ENCODE data around the gene CFI. TPM values are rescaled to one million over a fixed set of nuclear protein-coding genes. Genes with fewer than 3 reads are reported as not detected.

Gene CFI
- total RNA-seq = 52.0 TPM
- 24.8 TPM for polyA plus RNA-seq

DNA sequence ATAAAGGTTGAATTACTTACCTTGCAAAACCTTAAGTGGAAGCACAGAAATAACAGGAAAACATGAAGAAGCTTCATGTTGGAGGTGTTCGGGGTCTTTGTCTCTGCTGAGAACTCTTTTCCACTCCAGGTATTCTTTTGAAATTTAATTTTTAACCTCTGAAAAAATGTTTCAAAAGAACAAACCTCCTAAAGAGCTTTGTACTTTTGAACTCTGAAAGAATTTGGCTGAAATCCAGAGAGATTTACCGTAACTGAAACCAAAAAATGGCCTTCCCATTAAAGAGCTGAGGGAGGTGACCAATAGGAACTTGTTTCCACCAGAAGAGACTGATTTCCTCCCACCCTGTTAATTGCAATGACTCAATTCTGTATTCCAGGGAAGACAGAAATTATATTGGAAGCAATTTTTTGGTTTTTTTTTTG is at the start of gene CFI:
Gene CFI, minus strand, starts transcription at position 105 of the 425 bp plus-strand sequence. Its CDS starts 28 bp downstream, at position 77.
- Histone ChIP-seq H3K4me3 (ENCODE audit: low read depth, low read length) (no peak within 1 kb of the TSS), H3K36me3 (ENCODE audit: insufficient read depth) (no peaks in the 10 kb centered on the region), H3K4me1 (ENCODE audit: insufficient read depth) (no peaks in the 10 kb centered on the region), H3K27ac (ENCODE audit: low read depth) (no peak within 1 kb of the TSS)
- DNase-seq (ENCODE audit: extremely low spot score) = peak; percentile 75
- WGBS = 45% methylated on average over 2 of the region's 2 CpGs

DNA sequence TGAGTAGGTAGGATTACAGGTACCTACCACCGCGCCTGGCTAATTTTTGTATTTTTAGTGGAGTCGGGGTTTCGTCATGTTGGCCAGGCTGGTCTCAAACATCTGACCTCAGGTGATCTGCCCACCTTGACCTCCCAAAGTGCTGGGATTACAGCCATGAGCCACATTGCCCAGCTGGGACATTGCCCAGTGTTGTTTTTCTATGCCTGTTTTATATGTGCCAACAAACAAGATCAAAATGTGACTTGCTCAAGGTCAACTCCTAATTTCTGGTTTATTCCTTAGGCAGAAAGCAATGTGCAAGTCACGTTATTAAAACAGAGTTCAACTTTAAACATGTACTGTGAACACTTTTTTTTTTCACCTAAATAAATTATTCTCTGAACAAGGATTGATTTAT is 48.8 kb upstream of the CFI start:
- no peak for DNase-seq (ENCODE audit: extremely low spot score)
- 83% methylated on average over 5 of the region's 5 CpGs for WGBS
- Histone ChIP-seq H3K27ac (ENCODE audit: low read depth) (no peak overlapping the region), H3K4me1 (ENCODE audit: insufficient read depth) (no peaks in the 10 kb centered on the region), H3K36me3 (ENCODE audit: insufficient read depth) (no peaks in the 10 kb centered on the region), H3K4me3 (ENCODE audit: low read depth, low read length) (no peak overlapping the region)

DNA sequence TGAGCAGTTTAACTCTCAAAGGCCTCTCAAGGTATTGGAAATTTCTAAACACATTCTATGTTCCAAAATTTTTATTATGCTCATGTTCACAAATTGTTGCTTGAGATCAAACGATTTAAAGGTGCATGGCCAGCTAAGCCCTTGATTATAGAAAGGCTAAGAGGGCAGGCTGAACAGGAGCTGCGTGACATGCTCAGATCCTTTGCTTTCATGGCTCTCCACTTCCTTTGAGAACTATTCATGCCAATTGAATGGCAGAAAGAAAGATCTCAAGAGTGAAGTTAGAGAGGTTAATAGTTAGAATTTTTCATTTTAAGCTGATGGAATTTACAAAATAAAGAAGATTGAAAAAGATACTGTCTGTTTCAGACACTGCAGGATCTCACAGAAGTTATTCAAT is 46.7 kb upstream of the CFI start:
- 67% methylated on average over 2 of the region's 2 CpGs for WGBS
- H3K36me3 ChIP-seq (ENCODE audit: insufficient read depth) = no peaks in the 10 kb centered on the region
- no peak for DNase-seq (ENCODE audit: extremely low spot score)
- no peak overlapping the region for H3K27ac ChIP-seq (ENCODE audit: low read depth)
- no peaks in the 10 kb centered on the region for H3K4me1 ChIP-seq (ENCODE audit: insufficient read depth)
- H3K4me3 ChIP-seq (ENCODE audit: low read depth, low read length) = no peak overlapping the region

DNA sequence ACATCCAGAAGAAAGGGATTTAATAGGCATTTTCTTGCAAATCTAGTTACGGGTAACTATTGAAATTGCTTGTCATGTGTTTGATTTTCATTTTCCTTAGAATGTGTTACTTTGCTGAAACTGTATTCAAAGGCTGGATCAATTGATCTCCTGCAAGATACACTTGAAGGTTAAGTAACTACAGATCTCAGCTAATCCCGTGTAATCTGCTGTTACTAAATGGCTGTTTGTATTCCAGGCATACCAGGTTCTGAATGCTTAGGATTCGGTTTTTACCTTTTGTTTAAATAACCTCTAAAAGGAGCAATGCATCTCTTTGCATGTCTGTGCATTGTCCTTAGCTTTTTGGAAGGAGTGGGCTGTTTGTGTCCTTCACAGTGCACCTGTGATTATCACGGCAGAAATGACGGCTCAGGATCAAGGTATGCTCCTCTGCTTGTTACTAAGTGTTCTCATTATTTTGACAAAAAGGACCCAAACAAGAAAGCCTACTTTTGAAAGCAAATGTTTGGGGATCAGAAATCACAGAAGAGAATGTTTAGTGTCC is 46.2 kb upstream of the CFI start, which contains the start of gene LRIT3:
Gene LRIT3, plus strand, starts transcription at position 212 of the 547 bp plus-strand sequence. Its CDS starts 95 bp downstream, at position 307.
- Histone ChIP-seq H3K4me3 (ENCODE audit: low read depth, low read length) (no peak within 1 kb of the TSS), H3K4me1 (ENCODE audit: insufficient read depth) (no peaks in the 10 kb centered on the region), H3K27ac (ENCODE audit: low read depth) (no peak within 1 kb of the TSS), H3K36me3 (ENCODE audit: insufficient read depth) (no peaks in the 10 kb centered on the region)
- no peak for DNase-seq (ENCODE audit: extremely low spot score)
- WGBS = 63% methylated on average over 5 of the region's 5 CpGs

DNA sequence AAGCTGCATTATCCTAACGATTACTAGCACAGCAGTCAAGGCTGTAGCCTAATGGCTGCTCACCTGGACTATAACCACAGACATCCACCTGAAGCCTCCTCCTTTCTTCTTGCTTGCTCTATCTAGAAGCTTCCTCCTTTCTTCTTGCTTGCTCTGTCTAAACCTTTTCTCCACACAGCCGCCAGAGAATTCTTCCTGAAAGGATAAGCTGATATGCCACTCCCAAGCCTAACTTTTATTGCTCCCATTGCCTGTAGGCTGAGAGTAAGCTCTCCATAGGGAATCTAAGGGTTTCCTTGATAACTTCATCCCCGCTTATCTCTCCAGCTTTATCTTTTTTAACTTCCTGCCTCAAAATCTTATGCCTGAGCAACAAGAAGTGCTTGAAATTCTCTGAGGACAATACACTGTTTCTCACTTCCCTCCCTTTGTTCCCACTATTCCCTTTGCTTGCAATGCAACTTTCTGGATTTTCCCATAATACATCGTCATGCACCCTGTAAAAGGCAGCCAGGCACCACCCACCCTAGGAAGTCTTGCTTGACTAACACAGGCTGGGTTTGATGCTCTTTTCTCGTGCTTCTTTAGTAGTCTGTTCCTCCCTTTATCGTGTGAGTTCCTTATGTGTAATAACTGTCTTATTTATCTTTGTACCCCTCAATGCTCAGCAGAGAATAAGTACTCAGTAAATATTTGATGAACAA is 44.7 kb upstream of the CFI start:
- Histone ChIP-seq H3K4me1 (ENCODE audit: insufficient read depth) (no peaks in the 10 kb centered on the region), H3K36me3 (ENCODE audit: insufficient read depth) (peaks cover 2% of the 10 kb centered on the region), H3K27ac (ENCODE audit: low read depth) (no peak overlapping the region), H3K4me3 (ENCODE audit: low read depth, low read length) (no peak overlapping the region)
- 25% methylated on average over 6 of the region's 6 CpGs for WGBS
- no peak for DNase-seq (ENCODE audit: extremely low spot score)

DNA sequence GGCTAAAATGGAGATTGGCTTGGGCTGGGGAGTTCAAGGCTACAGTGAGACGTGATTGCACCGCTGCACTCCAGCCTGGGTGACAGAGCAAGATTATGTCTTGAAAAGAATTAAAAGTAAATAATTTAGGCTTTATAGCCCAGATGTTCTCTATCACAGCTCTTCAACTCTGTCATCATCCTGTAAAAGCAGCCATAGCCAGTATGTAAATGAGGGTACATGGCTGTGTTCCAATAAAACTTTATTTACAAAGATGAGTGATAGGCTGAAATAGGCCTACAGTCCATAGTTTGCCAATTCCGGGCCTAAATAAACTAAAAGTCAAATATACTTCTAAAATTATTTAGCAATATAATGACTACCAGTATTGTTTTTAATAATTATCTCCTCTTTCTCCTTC is 35.2 kb upstream of the CFI start:
- Histone ChIP-seq H3K27ac (ENCODE audit: low read depth) (no peak overlapping the region), H3K36me3 (ENCODE audit: insufficient read depth) (no peaks in the 10 kb centered on the region), H3K4me3 (ENCODE audit: low read depth, low read length) (no peak overlapping the region), H3K4me1 (ENCODE audit: insufficient read depth) (no peaks in the 10 kb centered on the region)
- no peak for DNase-seq (ENCODE audit: extremely low spot score)
- WGBS = 56% methylated on average over 3 of the region's 3 CpGs

DNA sequence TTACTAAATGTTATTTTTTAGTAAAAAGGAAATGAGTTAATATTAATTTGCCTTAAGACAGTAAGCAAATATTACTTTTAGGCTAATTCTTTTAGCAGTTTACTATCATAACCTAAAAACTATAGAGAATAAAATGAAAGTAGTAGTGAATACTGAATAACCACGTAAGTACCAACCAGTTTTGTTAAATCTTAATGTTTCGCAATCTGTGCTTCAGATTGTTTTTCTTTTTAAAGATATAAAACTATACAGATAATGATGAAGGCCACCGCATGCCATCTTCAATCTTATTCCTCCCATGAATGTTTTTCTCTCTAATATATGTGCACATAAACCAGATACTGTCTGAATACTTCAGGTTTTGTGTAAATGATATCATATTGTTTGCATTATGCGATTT is 32.0 kb upstream of the CFI start:
- no peaks in the 10 kb centered on the region for H3K4me1 ChIP-seq (ENCODE audit: insufficient read depth)
- 95% methylated on average over 4 of the region's 4 CpGs for WGBS

DNA sequence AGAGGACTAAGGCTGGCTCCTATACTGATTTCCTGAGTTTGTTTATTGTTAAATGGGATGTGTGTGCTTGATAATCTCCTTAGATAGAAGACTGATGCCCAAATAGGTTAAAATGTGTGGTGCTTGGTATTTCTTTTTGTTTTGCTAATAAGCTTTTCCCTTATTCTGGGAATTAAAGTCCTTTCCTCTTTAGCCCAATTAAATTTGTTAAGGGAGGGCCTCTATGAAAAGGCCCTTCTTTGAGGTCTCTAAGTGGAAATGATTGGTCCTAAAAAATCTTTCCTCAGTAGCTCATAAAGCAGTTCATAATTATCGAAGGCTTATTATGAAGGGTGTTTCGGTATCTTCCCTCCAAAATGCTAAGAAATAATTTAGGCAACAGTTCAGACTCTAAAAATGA is 25.9 kb upstream of the CFI start, which contains the start of gene RRH:
Gene RRH, plus strand, starts transcription at position 301 of the 400 bp plus-strand sequence. Its CDS starts 56 bp downstream, at position 357.
- Histone ChIP-seq H3K4me3 (ENCODE audit: low read depth, low read length) (no peak within 1 kb of the TSS), H3K27ac (ENCODE audit: low read depth) (no peak within 1 kb of the TSS), H3K4me1 (ENCODE audit: insufficient read depth) (no peaks in the 10 kb centered on the region), H3K36me3 (ENCODE audit: insufficient read depth) (peaks cover 4% of the 10 kb centered on the region)
- 96% methylated on average over 2 of the region's 2 CpGs for WGBS
- DNase-seq (ENCODE audit: extremely low spot score) = no peak

More for the DNA sequence above, 32.0 kb upstream of the CFI start:
- H3K36me3 ChIP-seq (ENCODE audit: insufficient read depth) = peaks cover 2% of the 10 kb centered on the region
- DNase-seq (ENCODE audit: extremely low spot score) = no peak
- H3K4me3 ChIP-seq (ENCODE audit: low read depth, low read length) = no peak overlapping the region
- H3K27ac ChIP-seq (ENCODE audit: low read depth) = no peak overlapping the region

DNA sequence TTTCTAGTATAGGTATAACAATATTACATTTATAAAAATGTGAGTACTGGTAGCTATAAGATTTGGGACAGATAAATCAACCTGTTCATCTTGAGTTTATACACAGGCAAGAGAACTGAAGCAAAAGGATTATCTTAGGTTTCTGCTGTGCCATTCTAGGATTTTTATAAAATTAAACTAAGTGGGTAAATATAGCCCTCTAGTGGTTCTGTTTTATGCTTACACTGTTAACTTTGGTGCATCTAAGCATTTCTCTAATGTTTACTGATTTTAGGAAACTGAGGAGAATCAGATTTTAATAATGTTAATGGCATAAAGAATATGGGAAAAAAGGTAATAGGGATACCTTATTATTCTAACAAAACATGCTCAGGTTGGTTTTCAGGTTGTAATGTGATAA is 24.9 kb upstream of the CFI start:
- H3K4me1 ChIP-seq (ENCODE audit: insufficient read depth) = no peaks in the 10 kb centered on the region

DNA sequence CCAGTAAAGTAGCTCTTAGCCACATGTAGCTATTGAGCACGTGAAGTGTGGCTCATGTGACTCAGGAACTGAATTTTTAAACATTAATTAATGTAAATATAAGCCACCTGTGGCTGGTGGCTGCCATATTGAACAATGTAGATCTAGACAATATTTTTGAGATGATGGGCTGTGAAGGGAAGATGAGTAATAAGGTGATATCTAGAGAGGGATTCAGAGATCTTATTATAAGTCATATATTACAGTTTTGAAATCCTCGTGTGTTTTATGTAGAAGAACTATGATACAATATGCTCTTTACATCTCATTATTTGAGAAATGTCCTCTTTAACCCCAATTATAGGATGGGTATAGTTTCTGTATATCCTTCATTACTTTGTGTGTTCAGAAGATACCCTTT is 19.4 kb upstream of the CFI start:
- Histone ChIP-seq H3K4me1 (ENCODE audit: insufficient read depth) (no peaks in the 10 kb centered on the region), H3K27ac (ENCODE audit: low read depth) (no peak overlapping the region), H3K36me3 (ENCODE audit: insufficient read depth) (peaks cover 2% of the 10 kb centered on the region), H3K4me3 (ENCODE audit: low read depth, low read length) (no peak overlapping the region)
- 73% methylated on average over 2 of the region's 2 CpGs for WGBS
- DNase-seq (ENCODE audit: extremely low spot score) = no peak

More for the DNA sequence above, 24.9 kb upstream of the CFI start:
- Histone ChIP-seq H3K4me3 (ENCODE audit: low read depth, low read length) (no peak overlapping the region), H3K27ac (ENCODE audit: low read depth) (no peak overlapping the region), H3K36me3 (ENCODE audit: insufficient read depth) (peaks cover 4% of the 10 kb centered on the region)
- no peak for DNase-seq (ENCODE audit: extremely low spot score)

DNA sequence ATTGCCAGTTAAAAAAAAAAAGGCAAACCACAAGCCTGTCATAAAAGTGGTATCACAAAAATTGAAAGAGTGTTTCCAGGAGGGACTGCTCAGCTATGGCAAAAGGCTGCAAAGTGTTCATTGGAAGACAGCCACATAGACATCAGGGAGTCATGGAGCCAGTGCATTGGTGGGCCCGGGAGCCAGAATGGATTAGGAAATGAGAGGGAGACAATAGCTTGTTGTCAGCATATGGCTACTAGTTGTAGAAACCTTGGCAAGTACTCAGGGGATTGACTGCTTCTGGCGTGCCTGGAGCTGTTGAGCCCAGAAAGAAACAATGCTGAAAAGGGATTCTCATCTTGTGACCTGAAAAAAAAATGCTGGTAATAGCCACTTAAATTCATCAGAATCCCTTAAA is 18.8 kb upstream of the CFI start:
- 76% methylated on average over 2 of the region's 2 CpGs for WGBS
- Histone ChIP-seq H3K36me3 (ENCODE audit: insufficient read depth) (peaks cover under 1% of the 10 kb centered on the region), H3K4me1 (ENCODE audit: insufficient read depth) (no peaks in the 10 kb centered on the region), H3K4me3 (ENCODE audit: low read depth, low read length) (no peak overlapping the region), H3K27ac (ENCODE audit: low read depth) (no peak overlapping the region)
- no peak for DNase-seq (ENCODE audit: extremely low spot score)

DNA sequence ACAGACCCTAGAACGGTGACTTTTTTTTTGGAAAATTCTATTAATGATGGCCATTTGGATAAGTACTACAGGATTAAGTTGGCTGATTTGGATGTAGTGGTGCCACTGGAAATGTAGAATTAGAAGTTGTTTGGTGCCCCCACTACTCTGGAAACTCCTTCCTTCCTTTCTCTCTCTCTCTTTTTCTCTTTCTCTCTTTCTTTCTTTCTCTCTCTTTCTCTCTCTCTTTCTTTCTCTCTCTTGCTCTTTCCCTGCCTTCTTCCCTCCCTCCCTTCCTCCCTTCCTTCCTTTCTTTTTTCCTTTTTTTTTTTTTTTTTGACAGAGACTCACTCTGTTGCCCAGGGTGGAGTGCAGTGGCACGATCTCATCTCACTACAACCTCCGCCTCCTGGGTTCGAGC is 16.5 kb upstream of the CFI start:
- Histone ChIP-seq H3K36me3 (ENCODE audit: insufficient read depth) (no peaks in the 10 kb centered on the region), H3K27ac (ENCODE audit: low read depth) (no peak overlapping the region), H3K4me1 (ENCODE audit: insufficient read depth) (no peaks in the 10 kb centered on the region), H3K4me3 (ENCODE audit: low read depth, low read length) (no peak overlapping the region)
- WGBS = 95% methylated on average over 4 of the region's 4 CpGs
- no peak for DNase-seq (ENCODE audit: extremely low spot score)

DNA sequence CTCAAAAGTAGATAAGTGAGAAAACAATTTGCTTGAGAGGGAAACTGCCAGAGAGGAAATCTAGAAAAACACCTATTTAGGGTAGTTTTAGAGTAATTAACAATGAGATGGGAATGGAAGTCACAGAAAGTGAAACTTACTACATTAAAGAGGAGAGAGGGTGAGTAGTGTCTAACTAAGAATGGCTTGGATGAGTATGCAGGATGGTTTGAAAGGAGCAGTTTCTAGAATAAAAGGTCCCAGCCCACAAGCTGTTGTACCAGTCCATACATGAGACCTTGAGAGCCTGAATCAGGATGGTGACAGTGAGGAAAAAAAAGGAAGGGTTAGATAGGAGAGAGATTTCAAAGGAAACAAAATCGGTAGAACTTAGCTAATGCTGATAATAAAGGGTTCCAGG is 15.1 kb upstream of the CFI start:
- DNase-seq (ENCODE audit: extremely low spot score) = no peak
- Histone ChIP-seq H3K4me3 (ENCODE audit: low read depth, low read length) (no peak overlapping the region), H3K27ac (ENCODE audit: low read depth) (no peak overlapping the region), H3K4me1 (ENCODE audit: insufficient read depth) (no peaks in the 10 kb centered on the region), H3K36me3 (ENCODE audit: insufficient read depth) (no peaks in the 10 kb centered on the region)
- 68% methylated on average over 1 of the region's 1 CpG for WGBS

DNA sequence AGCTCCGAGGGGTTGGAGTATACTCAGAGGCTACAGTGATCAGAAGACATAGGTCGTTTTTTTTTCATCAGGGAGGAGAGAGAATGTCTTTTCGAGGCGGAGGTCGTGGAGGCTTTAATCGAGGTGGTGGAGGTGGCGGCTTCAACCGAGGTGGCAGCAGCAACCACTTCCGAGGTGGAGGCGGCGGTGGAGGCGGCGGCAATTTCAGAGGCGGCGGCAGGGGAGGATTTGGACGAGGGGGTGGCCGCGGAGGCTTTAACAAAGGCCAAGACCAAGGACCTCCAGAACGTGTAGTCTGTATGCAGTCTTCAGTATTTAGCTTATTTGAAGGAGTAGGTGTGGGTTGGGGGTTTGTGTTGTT is 14.3 kb upstream of the CFI start:
- no peak for DNase-seq (ENCODE audit: extremely low spot score)
- no peaks in the 10 kb centered on the region for H3K4me1 ChIP-seq (ENCODE audit: insufficient read depth)
- WGBS = under 1% methylated on average over 19 of the region's 19 CpGs
- no peaks in the 10 kb centered on the region for H3K36me3 ChIP-seq (ENCODE audit: insufficient read depth)
- no peak overlapping the region for H3K27ac ChIP-seq (ENCODE audit: low read depth)
- H3K4me3 ChIP-seq (ENCODE audit: low read depth, low read length) = peak overlapping the region; percentile 87
